ENCODE measurements around the gene SMR3B.

GRCh38 chr4:70337886-70338420 is 45.0 kb upstream of the SMR3B start:
- TF ChIP-seq CTCF (IDR thresholded peaks at IDR 0.05): no peak
- TF ChIP-seq POLR2A (IDR thresholded peaks at IDR 0.05): no peak
- TF ChIP-seq EP300 (IDR thresholded peaks at IDR 0.05): no peak
